SK-N-SH treated with all-trans-retinoic acid at 6 μM for 48 hours (cell line): ENCODE results near the gene NXPE2.

Experiments used
- ATAC-seq: fragments of 200-7000 bp; cut with Tn5 transposase; 3 replicates; pipeline ENCODE4 v1.9.1; 2020; ENCODE audit warnings: mild to moderate bottlenecking, moderate library complexity
- CSRNP3 ChIP-seq: fragments of 250-450 bp; sonication (Bioruptor Pico); IDR thresholded peaks from 2 replicates; pipeline ENCODE4 v1.5.1; 2021; ENCODE audit warnings: mild to moderate bottlenecking, moderate library complexity
- PPARA ChIP-seq: fragments of 250-450 bp; sonication (Bioruptor Pico); IDR thresholded peaks from 2 replicates; pipeline ENCODE4 v1.5.0; 2020; ENCODE audit warnings: mild to moderate bottlenecking, borderline replicate concordance
- ZNF565 ChIP-seq: fragments of 450-650 bp; formaldehyde crosslinking; conservative IDR thresholded peaks from 2 replicates; pipeline ENCODE4 v1.5.0; 2020; ENCODE audit warnings: low read depth, mild to moderate bottlenecking, moderate library complexity

Gene NXPE2

GRCh38 chr11:114746013-114746412 is 67.7 kb downstream of the NXPE2 start:
- ATAC-seq: no peak
- no peak for TF ChIP-seq ZNF565 (CRISPR knock-in tag)
- no peak for TF ChIP-seq PPARA
- no peak for TF ChIP-seq CSRNP3 (CRISPR knock-in tag)
